Gastroesophageal sphincter (tissue), 4 donors: ENCODE results near the gene FAM184B. TPM values are rescaled to one million over a fixed set of nuclear protein-coding genes. Genes with fewer than 3 reads are reported as not detected.

Experiments
- ATAC-seq: fragments of 150-250 bp; one replicate; pipeline ENCODE4 v1.9.1; 2016; ENCODE audit warnings: mild to moderate bottlenecking, moderate library complexity
- H3K27ac ChIP-seq, 4 donors: fragments of 200-600 bp; sonication (generic) in 3 of 4; 1 replicate in 3 of 4; 2 replicates in 1 of 4; pipeline ENCODE4 v1.5.1; 2016 to 2019
- H3K27me3 ChIP-seq: fragments of 200-600 bp; sonication (generic); one replicate; pipeline ENCODE4 v1.5.1; 2019
- H3K36me3 ChIP-seq, 2 donors: fragments of 200-600 bp; sonication (generic); one replicate each; pipeline ENCODE4 v1.5.1; 2019; ENCODE audit warnings: control low read depth in 1 of 2
- H3K4me1 ChIP-seq, 3 donors: fragments of 200-600 bp; sonication (generic); 1 replicate in 2 of 3; 2 replicates in 1 of 3; pipeline ENCODE4 v1.5.1; 2016 to 2019; ENCODE audit warnings: control low read depth in 2 of 3
- H3K4me3 ChIP-seq, 2 donors: fragments of 200-600 bp; sonication (generic); one replicate each; pipeline ENCODE4 v1.5.1; 2019; ENCODE audit warnings: mild to moderate bottlenecking in 1 of 2, moderate library complexity in 1 of 2
- H3K9me3 ChIP-seq, 3 donors: fragments of 200-600 bp; sonication (generic); one replicate each; pipeline ENCODE4 v1.5.1; 2017 to 2019; ENCODE audit warnings: control low read depth in 2 of 3
- EP300 ChIP-seq: sonication (generic); formaldehyde crosslinking; IDR thresholded peaks from one replicate; pipeline ENCODE4 v1.6.1; 2017; ENCODE audit warnings: antibody characterized with exemption, mild to moderate bottlenecking
- POLR2A ChIP-seq, 2 donors: fragments of 450-650 bp; IDR thresholded peaks; one replicate each; pipeline ENCODE4 v1.6.1; 2017; ENCODE audit warnings: antibody characterized with exemption in 2 of 2, mild to moderate bottlenecking in 2 of 2, moderate library complexity in 1 of 2
- POLR2AphosphoS5 ChIP-seq: sonication (generic); formaldehyde crosslinking; IDR thresholded peaks from one replicate; pipeline ENCODE4 v1.6.1; 2017; ENCODE audit warnings: antibody characterized with exemption
- WGBS, 2 donors: methylation state at CpG; one replicate each; pipeline ENCODE4 v1.1.5; 2018; ENCODE audit warnings: low coverage in 1 of 2; 5-methylcytosine and 5-hydroxymethylcytosine counted together
- total RNA-seq, 4 donors: library from RNA; depleted of rRNA; stranded (reverse); fragments of >200 nt; gene quantifications; one replicate each; pipeline ENCODE4 v1.1.0, GENCODE V29; 2016
- TF ChIP-seq, protein P1 (sequence below), 4 experiments: fragments of 200-600 bp in 2 of 4; fragments of 450-650 bp in 2 of 4; sonication (generic) in 1 of 4; IDR thresholded peaks; one replicate each; pipeline ENCODE4 v1.5.1; 2017 to 2019; ENCODE audit warnings: antibody characterized with exemption in 4 of 4, mild to moderate bottlenecking in 2 of 4, moderate library complexity in 2 of 4

Gene FAM184B
- total RNA-seq, 4 donors from 2014 or later, result under 0.01 TPM; not detected in 3

DNA sequence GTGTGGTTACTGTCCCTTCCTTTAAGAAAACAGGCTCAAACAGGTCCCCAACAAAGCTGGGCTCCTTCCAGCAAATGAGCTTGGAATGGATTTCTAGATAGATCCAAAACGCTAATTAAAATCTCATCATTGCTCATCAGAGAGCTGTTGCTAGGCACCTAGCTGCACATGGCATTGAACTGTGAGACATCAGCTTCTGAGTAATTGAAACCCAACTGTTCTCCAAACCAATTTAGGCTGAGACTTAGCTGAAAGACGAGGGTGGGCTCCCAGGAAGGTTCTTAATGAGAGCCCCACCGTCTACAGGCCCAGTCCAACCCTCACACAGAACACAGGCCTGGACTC is 59.1 kb downstream of the FAM184B start:
- Histone ChIP-seq H3K9me3 (no peaks in the 10 kb centered on the region), H3K4me3 (no peak overlapping the region), H3K27ac (no peak overlapping the region), H3K4me1 (no peaks in the 10 kb centered on the region), H3K27me3 (peaks cover 12% of the 10 kb centered on the region), H3K36me3 (no peaks in the 10 kb centered on the region)
- 60% methylated on average over 1 of the region's 3 CpGs; no CpG with 5 or more reads in 1 of the 2 donors for WGBS, 2 donors
- TF ChIP-seq POLR2AphosphoS5 (no peak), EP300 (no peak), POLR2A (IDR thresholded peaks at IDR 0.05) (no peak)
- TF ChIP-seq, protein P1, sequence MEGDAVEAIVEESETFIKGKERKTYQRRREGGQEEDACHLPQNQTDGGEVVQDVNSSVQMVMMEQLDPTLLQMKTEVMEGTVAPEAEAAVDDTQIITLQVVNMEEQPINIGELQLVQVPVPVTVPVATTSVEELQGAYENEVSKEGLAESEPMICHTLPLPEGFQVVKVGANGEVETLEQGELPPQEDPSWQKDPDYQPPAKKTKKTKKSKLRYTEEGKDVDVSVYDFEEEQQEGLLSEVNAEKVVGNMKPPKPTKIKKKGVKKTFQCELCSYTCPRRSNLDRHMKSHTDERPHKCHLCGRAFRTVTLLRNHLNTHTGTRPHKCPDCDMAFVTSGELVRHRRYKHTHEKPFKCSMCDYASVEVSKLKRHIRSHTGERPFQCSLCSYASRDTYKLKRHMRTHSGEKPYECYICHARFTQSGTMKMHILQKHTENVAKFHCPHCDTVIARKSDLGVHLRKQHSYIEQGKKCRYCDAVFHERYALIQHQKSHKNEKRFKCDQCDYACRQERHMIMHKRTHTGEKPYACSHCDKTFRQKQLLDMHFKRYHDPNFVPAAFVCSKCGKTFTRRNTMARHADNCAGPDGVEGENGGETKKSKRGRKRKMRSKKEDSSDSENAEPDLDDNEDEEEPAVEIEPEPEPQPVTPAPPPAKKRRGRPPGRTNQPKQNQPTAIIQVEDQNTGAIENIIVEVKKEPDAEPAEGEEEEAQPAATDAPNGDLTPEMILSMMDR (IDR thresholded peaks at IDR 0.05), result no peak
- no peak for ATAC-seq

DNA sequence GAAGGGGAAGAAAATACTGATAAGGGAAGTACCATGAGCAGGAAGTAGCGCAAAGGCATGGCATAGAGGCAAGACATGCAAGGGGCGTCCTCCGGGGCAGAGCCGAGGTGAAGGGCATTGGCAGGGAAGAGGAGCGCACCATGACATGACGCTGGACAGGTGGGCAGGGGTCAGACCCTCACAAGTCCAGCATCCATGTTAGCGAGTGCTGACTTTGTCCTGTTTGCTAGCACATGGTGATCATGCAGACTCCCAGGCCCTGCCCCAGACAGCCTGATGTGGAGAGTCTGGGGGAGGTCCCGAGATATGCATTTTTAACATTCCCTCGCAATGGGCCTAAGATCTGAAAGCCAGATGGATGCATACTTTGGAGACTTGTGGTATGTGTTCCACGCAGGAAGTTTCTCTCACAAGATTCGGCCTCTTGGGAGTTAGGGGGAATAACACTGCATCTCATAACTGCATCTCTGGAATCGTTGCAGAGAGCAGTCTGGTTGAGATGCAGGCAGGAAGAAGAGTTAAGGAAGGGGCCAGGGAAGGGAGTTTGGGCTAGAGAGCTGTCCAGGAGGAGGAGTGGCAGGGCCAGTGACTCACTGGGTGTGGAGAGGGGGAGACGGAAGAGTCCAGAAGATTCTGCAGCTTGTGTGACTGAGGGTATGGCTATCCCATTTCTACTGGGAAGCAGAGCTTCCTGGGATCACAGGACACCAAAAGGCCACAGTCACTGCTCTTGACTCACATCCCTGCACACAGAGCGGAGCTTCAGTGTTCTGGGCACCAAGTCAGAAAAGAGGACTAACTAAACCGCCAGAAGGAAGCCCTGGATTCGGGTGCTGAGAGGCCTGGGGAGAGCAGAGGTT is 59.7 kb downstream of the FAM184B start:
- TF ChIP-seq POLR2A (IDR thresholded peaks at IDR 0.05) (no peak), POLR2AphosphoS5 (no peak), EP300 (no peak)
- TF ChIP-seq, protein P1 (IDR thresholded peaks at IDR 0.05), result no peak
- ATAC-seq, result no peak
- Histone ChIP-seq H3K4me3 (no peak overlapping the region), H3K27me3 (peaks cover 11% of the 10 kb centered on the region), H3K27ac (no peak overlapping the region), H3K9me3 (no peaks in the 10 kb centered on the region), H3K4me1 (no peaks in the 10 kb centered on the region), H3K36me3 (no peaks in the 10 kb centered on the region)
- 74 to 81% methylated on average over 4 to 15 of the region's 16 CpGs for WGBS, 2 donors

DNA sequence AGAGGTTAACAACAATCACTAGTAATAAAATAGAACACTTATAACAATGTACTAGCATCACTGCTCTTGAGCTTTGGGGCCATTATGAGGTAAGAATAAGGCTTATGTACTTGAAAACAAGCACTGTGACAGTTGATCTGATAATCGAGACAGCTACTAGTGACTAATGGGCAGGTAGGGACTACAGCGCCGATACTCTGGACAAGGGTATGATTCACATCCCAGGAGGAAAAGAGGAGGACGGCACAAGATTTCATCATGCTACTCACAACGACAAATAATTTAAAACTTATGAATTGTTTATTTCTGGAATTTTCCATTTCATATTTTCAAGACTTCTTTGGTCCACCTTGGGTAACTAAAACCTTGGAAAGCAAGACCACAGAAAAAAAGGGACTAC is 62.3 kb downstream of the FAM184B start:
- ATAC-seq, result no peak
- H3K9me3 ChIP-seq, result no peaks in the 10 kb centered on the region
- WGBS, 2 donors, result 82 to 84% methylated on average over 5 of the region's 5 CpGs
- no peak overlapping the region for H3K27ac ChIP-seq
- peaks cover 6% of the 10 kb centered on the region for H3K27me3 ChIP-seq
- H3K36me3 ChIP-seq, result no peaks in the 10 kb centered on the region
- TF ChIP-seq POLR2A (IDR thresholded peaks at IDR 0.05) (no peak), POLR2AphosphoS5 (no peak), EP300 (no peak)
- TF ChIP-seq, protein P1 (IDR thresholded peaks at IDR 0.05), result no peak
- no peaks in the 10 kb centered on the region for H3K4me1 ChIP-seq
- no peak overlapping the region for H3K4me3 ChIP-seq

DNA sequence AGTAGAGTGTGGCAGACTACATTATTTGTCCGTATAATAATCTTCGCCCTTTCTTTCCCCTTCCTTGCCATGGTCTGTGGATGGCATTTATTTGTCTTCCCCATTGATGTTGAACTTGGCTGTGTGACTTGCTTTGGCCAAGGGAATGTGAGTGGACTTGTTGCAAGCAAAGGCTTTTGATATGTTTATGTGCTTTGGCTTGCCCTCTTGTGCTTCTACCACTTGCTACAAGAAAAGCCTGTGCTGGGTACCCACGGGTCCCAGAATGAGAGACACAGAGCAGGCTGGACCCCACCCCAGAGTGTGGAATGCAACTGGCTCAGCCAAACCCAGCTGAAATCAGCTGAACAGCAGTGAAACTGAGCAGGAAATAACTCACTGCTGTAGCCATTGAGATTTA is 63.0 kb downstream of the FAM184B start:
- Histone ChIP-seq H3K4me3 (no peak overlapping the region), H3K27ac (no peak overlapping the region), H3K27me3 (peaks cover 6% of the 10 kb centered on the region), H3K36me3 (no peaks in the 10 kb centered on the region), H3K9me3 (no peaks in the 10 kb centered on the region), H3K4me1 (no peaks in the 10 kb centered on the region)
- TF ChIP-seq POLR2AphosphoS5 (no peak), EP300 (no peak), POLR2A (IDR thresholded peaks at IDR 0.05) (no peak)
- TF ChIP-seq, protein P1 (IDR thresholded peaks at IDR 0.05), result no peak
- ATAC-seq, result no peak
- 76 to 100% methylated on average over 1 to 3 of the region's 3 CpGs for WGBS, 2 donors

DNA sequence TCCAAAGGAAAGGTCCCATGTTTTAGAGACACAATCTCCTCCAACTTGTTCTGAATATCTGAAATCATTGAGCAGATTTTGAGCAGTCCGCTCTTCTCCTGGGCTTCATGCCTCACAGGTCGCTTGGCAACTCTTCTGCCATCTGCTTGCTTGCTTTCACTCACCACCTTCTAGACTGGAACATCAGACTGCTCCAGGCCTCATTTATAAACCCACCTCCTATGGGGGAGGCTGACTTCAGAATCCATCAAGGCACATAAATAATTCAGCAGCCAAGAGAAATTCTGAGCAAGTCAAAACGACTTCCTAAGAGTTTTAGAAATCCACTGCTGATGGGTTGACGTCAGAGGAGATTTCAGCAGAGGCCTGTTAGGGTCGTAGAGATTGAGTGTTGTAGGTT is 64.1 kb downstream of the FAM184B start:
- H3K9me3 ChIP-seq, result no peaks in the 10 kb centered on the region
- TF ChIP-seq POLR2A (IDR thresholded peaks at IDR 0.05) (no peak), EP300 (no peak), POLR2AphosphoS5 (no peak)
- TF ChIP-seq, protein P1 (IDR thresholded peaks at IDR 0.05), result no peak
- H3K27ac ChIP-seq, result no peak overlapping the region
- 37 to 60% methylated on average over 5 of the region's 5 CpGs for WGBS, 2 donors
- H3K4me3 ChIP-seq, result no peak overlapping the region
- H3K4me1 ChIP-seq, result no peaks in the 10 kb centered on the region
- no peak for ATAC-seq
- peaks cover 6% of the 10 kb centered on the region for H3K27me3 ChIP-seq
- no peaks in the 10 kb centered on the region for H3K36me3 ChIP-seq
